IgD-negative memory B cell (primary cell): Measurements from ENCODE around the gene SLC25A33. TPM values are rescaled to one million over a fixed set of nuclear protein-coding genes. Genes with fewer than 3 reads are reported as not detected.
"Not testable (repeated sequence)": the region's sequence is repeated elsewhere in the genome, so short reads cannot be mapped to it uniquely, and the experiment has no call there.

ENCODE experiments used
- H3K27ac Mint-ChIP-seq, 3 donors: one replicate each; pipeline ENCODE4 v1.8.0; 2020 to 2022; ENCODE audit warnings: mild to moderate bottlenecking in 3 of 3, mixed read lengths in 3 of 3, moderate library complexity in 1 of 3
- H3K27me3 Mint-ChIP-seq: one replicate; pipeline ENCODE4 v1.8.0; 2021; ENCODE audit warnings: mixed read lengths
- H3K36me3 Mint-ChIP-seq: one replicate; pipeline ENCODE4 v1.8.0; 2020; ENCODE audit warnings: mild to moderate bottlenecking, mixed read lengths
- H3K4me1 Mint-ChIP-seq, 3 donors: one replicate each; pipeline ENCODE4 v1.8.0; 2020 to 2022; ENCODE audit warnings: mixed read lengths in 3 of 3, mild to moderate bottlenecking in 1 of 3
- H3K4me3 Mint-ChIP-seq, 4 donors: one replicate each; pipeline ENCODE4 v1.8.0; 2020 to 2022; ENCODE audit warnings: mild to moderate bottlenecking in 4 of 4, mixed read lengths in 4 of 4, moderate library complexity in 3 of 4
- H3K9me3 Mint-ChIP-seq, 3 donors: one replicate each; pipeline ENCODE4 v1.8.0; 2020 to 2021; ENCODE audit warnings: mixed read lengths in 3 of 3, mild to moderate bottlenecking in 1 of 3
- polyA plus RNA-seq: library from polyadenylated mRNA; unstranded; fragments of 300-500 nt; fragmentation: Illumina TruSeq; gene quantifications from one replicate; pipeline ENCODE4 v1.2.3, GENCODE V29; 2021

SLC25A33 gene
- polyA plus RNA-seq, 1 donor from 2014 or later: 7.5 TPM

GRCh38 chr1:9558271-9558945, 19.1 kb downstream of the SLC25A33 start:
- Mint-ChIP-seq H3K27me3 (no peaks in the 10 kb centered on the region), H3K36me3 (peaks cover 5% of the 10 kb centered on the region), H3K9me3 (no peaks in the 10 kb centered on the region), H3K4me3 (peak overlapping the region in 1 of 4 donors; percentile 11), H3K4me1 (peaks cover 8 to 13% (median 10%) of the 10 kb centered on the region in 3 donors), H3K27ac (peak overlapping the region in 1 of 3 donors; percentile 28)

GRCh38 chr1:9558946-9559545, 19.8 kb downstream of the SLC25A33 start:
- Mint-ChIP-seq H3K36me3 (peaks cover 5% of the 10 kb centered on the region), H3K4me3 (peak overlapping the region in 1 of 4 donors; percentile 89), H3K4me1 (peaks cover 8 to 13% (median 10%) of the 10 kb centered on the region in 3 donors), H3K27me3 (no peaks in the 10 kb centered on the region), H3K9me3 (no peaks in the 10 kb centered on the region), H3K27ac (no peak overlapping the region)

- Mint-ChIP-seq H3K9me3 (no peaks in the 10 kb centered on the region), H3K27ac (peak overlapping the region in 1 of 3 donors; percentile 93), H3K27me3 (no peaks in the 10 kb centered on the region), H3K4me1 (peaks cover 8 to 13% (median 10%) of the 10 kb centered on the region in 3 donors), H3K4me3 (peak overlapping the region; percentile 76 to 91 (median 82)), H3K36me3 (peaks cover 5% of the 10 kb centered on the region)
Measured at GRCh38 chr1:9559673-9560072, 20.4 kb downstream of the SLC25A33 start.

GRCh38 chr1:9560090-9560489, 20.8 kb downstream of the SLC25A33 start:
- H3K9me3 Mint-ChIP-seq, H3K27me3 Mint-ChIP-seq, H3K36me3 Mint-ChIP-seq: not testable (repeated sequence)
- peaks cover 8 to 13% (median 9%) of the 10 kb centered on the region in 3 donors for H3K4me1 Mint-ChIP-seq
- H3K4me3 Mint-ChIP-seq: peak overlapping the region; percentile 76 to 91 (median 82)
- H3K27ac Mint-ChIP-seq: peak overlapping the region in 2 of 3 donors; percentile 53 to 93

- no peaks in the 10 kb centered on the region for H3K9me3 Mint-ChIP-seq
- peak overlapping the region in 2 of 3 donors; percentile 19 to 74 for H3K27ac Mint-ChIP-seq
- H3K36me3 Mint-ChIP-seq: peaks cover 8% of the 10 kb centered on the region
- H3K4me3 Mint-ChIP-seq: no peak overlapping the region
- peaks cover 6 to 13% (median 8%) of the 10 kb centered on the region in 3 donors for H3K4me1 Mint-ChIP-seq
- H3K27me3 Mint-ChIP-seq: no peaks in the 10 kb centered on the region
Measured at GRCh38 chr1:9561429-9561828, 22.2 kb downstream of the SLC25A33 start.

- Mint-ChIP-seq H3K9me3 (no peaks in the 10 kb centered on the region), H3K27me3 (no peaks in the 10 kb centered on the region), H3K4me1 (peaks cover 0 to 5% (median 2%) of the 10 kb centered on the region in 3 donors), H3K4me3 (no peak overlapping the region), H3K36me3 (peaks cover 3% of the 10 kb centered on the region), H3K27ac (no peak overlapping the region)
Measured at GRCh38 chr1:9569267-9569666, 30.0 kb downstream of the SLC25A33 start.

GRCh38 chr1:9570886-9571529, 31.7 kb downstream of the SLC25A33 start:
- H3K27ac Mint-ChIP-seq, H3K9me3 Mint-ChIP-seq, H3K4me3 Mint-ChIP-seq, H3K36me3 Mint-ChIP-seq, H3K4me1 Mint-ChIP-seq, H3K27me3 Mint-ChIP-seq: not testable (repeated sequence)

- Mint-ChIP-seq H3K27ac (no peak overlapping the region), H3K27me3 (no peaks in the 10 kb centered on the region), H3K9me3 (no peaks in the 10 kb centered on the region), H3K4me1 (peaks cover 0 to 5% (median 4%) of the 10 kb centered on the region in 3 donors), H3K4me3 (no peak overlapping the region), H3K36me3 (no peaks in the 10 kb centered on the region)
Measured at GRCh38 chr1:9573723-9574122, 34.5 kb downstream of the SLC25A33 start.

- no peak overlapping the region for H3K27ac Mint-ChIP-seq
- peaks cover 0 to 2% (median 0%) of the 10 kb centered on the region in 3 donors for H3K4me1 Mint-ChIP-seq
- no peaks in the 10 kb centered on the region for H3K36me3 Mint-ChIP-seq
- H3K4me3 Mint-ChIP-seq: no peak overlapping the region
- no peaks in the 10 kb centered on the region for H3K27me3 Mint-ChIP-seq
- H3K9me3 Mint-ChIP-seq: no peaks in the 10 kb centered on the region
Measured at GRCh38 chr1:9575486-9575885, 36.2 kb downstream of the SLC25A33 start.

- H3K4me3 Mint-ChIP-seq: no peak overlapping the region
Measured at GRCh38 chr1:9576903-9577302, 37.6 kb downstream of the SLC25A33 start.

GRCh38 chr1:9577423-9577822, 38.2 kb downstream of the SLC25A33 start:
- no peak overlapping the region for H3K4me3 Mint-ChIP-seq
- H3K27ac Mint-ChIP-seq: peak overlapping the region in 1 of 3 donors; percentile 3
- H3K36me3 Mint-ChIP-seq: peaks cover 1% of the 10 kb centered on the region
- no peaks in the 10 kb centered on the region for H3K9me3 Mint-ChIP-seq
- peaks cover 0 to 2% (median 0%) of the 10 kb centered on the region in 3 donors for H3K4me1 Mint-ChIP-seq
- no peaks in the 10 kb centered on the region for H3K27me3 Mint-ChIP-seq

More at GRCh38 chr1:9576903-9577302, 37.6 kb downstream of the SLC25A33 start:
- no peaks in the 10 kb centered on the region for H3K9me3 Mint-ChIP-seq
- H3K36me3 Mint-ChIP-seq: peaks cover 1% of the 10 kb centered on the region
- peaks cover 0 to 2% (median 0%) of the 10 kb centered on the region in 3 donors for H3K4me1 Mint-ChIP-seq
- H3K27ac Mint-ChIP-seq: peak overlapping the region in 1 of 3 donors; percentile 3
- no peaks in the 10 kb centered on the region for H3K27me3 Mint-ChIP-seq

GRCh38 chr1:9580942-9581341, 41.7 kb downstream of the SLC25A33 start:
- H3K36me3 Mint-ChIP-seq: peaks cover 1% of the 10 kb centered on the region
- peak overlapping the region in 1 of 4 donors; percentile 47 for H3K4me3 Mint-ChIP-seq
- H3K27me3 Mint-ChIP-seq: no peaks in the 10 kb centered on the region
- H3K4me1 Mint-ChIP-seq: no peaks in the 10 kb centered on the region
- H3K27ac Mint-ChIP-seq: peak overlapping the region in 1 of 3 donors; percentile 47
- no peaks in the 10 kb centered on the region for H3K9me3 Mint-ChIP-seq

GRCh38 chr1:9586147-9586766, 47.0 kb downstream of the SLC25A33 start:
- Mint-ChIP-seq H3K27me3 (no peaks in the 10 kb centered on the region), H3K27ac (no peak overlapping the region), H3K4me3 (peak overlapping the region in 2 of 4 donors; percentile 32 to 39), H3K36me3 (no peaks in the 10 kb centered on the region), H3K9me3 (no peaks in the 10 kb centered on the region), H3K4me1 (peaks cover 13 to 18% (median 17%) of the 10 kb centered on the region in 3 donors)

- H3K36me3 Mint-ChIP-seq: no peaks in the 10 kb centered on the region
Measured at GRCh38 chr1:9588551-9589143, 49.4 kb downstream of the SLC25A33 start, which contains the start of gene TMEM201. TSS of gene TMEM201 (plus strand) at chr1:9588911. CDS start at chr1:9588931, 20 bp downstream.

More at GRCh38 chr1:9588551-9589143, 49.4 kb downstream of the SLC25A33 start, which contains the start of gene TMEM201:
- Mint-ChIP-seq H3K9me3 (no peaks in the 10 kb centered on the region), H3K27ac (peak within 1 kb of the TSS in 2 of 3 donors; percentile 73 to 88), H3K4me1 (peaks cover 19 to 28% (median 22%) of the 10 kb centered on the region in 3 donors), H3K27me3 (no peaks in the 10 kb centered on the region), H3K4me3 (peak within 1 kb of the TSS; percentile 89 to 95 (median 93))
